ENCODE measurements around the gene ARPC5L. TPM values are rescaled to one million over a fixed set of nuclear protein-coding genes. Genes with fewer than 3 reads are reported as not detected.

Gene ARPC5L
- total and polyA plus RNA-seq, 2 of the 13 experiments (the other 11 are each of a cell fraction or from before 2014, with no cell fraction given): 29.9 to 33.8 TPM

DNA sequence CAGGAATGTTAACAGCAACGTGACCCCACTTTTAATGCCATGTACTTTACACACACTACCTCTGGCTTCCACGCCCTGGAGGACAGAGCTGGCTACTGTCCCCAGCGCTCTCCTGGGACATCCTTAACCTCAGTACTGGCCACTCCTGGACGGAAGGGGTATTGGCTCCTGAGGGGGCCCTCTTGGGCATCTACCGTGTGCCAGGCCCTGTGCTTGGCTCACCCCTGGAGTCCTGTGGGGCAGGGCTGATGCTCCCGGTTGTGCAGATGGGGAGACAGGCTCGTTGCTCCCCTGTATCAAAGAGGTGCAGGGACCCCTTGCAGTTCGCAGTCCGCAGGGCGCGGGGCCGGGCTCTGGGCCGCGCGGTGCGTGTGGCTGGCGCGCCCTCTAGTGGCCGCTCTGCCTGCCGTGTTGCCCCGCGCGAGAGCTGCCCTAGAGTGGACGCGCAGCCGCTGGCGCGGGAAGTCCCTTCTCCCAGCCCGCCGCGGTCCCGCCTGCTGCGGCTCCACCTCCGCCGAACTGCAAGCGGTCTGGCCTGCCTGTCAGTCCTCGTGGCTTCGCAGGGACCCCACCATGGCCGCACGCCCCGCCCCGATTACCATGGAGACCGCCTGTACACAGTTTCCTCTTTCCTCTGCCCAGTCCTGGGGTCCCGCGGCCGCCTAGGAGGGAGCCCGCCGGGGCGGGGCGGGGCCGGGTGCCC is 8.9 kb upstream of the ARPC5L start, which contains the start of gene WDR38 (continued):
- peak; percentile 49; the same call in 1 of the 2 replicates for TF ChIP-seq ARNT2 (CRISPR knock-in tag; IDR thresholded peaks at IDR 0.05; ENCODE audit: low read depth)
- peak; percentile 66; the same call in 1 of the 2 replicates for TF ChIP-seq ZNF563 (CRISPR knock-in tag; IDR thresholded peaks at IDR 0.05)
- 0 out of 2 replicates have a peak, but pooled peaks have one; percentile 77 for TF ChIP-seq RELA (CRISPR knock-in tag; IDR thresholded peaks at IDR 0.05)
- TF ChIP-seq, protein P1, sequence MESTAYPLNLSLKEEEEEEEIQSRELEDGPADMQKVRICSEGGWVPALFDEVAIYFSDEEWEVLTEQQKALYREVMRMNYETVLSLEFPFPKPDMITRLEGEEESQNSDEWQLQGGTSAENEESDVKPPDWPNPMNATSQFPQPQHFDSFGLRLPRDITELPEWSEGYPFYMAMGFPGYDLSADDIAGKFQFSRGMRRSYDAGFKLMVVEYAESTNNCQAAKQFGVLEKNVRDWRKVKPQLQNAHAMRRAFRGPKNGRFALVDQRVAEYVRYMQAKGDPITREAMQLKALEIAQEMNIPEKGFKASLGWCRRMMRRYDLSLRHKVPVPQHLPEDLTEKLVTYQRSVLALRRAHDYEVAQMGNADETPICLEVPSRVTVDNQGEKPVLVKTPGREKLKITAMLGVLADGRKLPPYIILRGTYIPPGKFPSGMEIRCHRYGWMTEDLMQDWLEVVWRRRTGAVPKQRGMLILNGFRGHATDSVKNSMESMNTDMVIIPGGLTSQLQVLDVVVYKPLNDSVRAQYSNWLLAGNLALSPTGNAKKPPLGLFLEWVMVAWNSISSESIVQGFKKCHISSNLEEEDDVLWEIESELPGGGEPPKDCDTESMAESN (CRISPR knock-in tag; conservative IDR thresholded peaks at IDR 0.05): peak; percentile 83
- peak; percentile 42; the same call in 1 of the 2 replicates for TF ChIP-seq RCOR2 (CRISPR knock-in tag; IDR thresholded peaks at IDR 0.05)
- TF ChIP-seq, protein P2, sequence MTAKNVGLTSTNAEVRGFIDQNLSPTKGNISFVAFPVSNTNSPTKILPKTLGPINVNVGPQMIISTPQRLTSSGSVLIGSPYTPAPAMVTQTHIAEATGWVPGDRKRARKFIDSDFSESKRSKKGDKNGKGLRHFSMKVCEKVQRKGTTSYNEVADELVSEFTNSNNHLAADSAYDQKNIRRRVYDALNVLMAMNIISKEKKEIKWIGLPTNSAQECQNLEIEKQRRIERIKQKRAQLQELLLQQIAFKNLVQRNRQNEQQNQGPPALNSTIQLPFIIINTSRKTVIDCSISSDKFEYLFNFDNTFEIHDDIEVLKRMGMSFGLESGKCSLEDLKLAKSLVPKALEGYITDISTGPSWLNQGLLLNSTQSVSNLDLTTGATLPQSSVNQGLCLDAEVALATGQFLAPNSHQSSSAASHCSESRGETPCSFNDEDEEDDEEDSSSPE (CRISPR knock-in tag; IDR thresholded peaks at IDR 0.05): peak; percentile 40; the same call in 1 of the 2 replicates
- TF ChIP-seq ZFX (CRISPR knock-in tag; IDR thresholded peaks at IDR 0.05; ENCODE audit: low read depth): peak; percentile 65; the same call in 1 of the 2 replicates
- TF ChIP-seq ZFP36L2 (CRISPR knock-in tag; IDR thresholded peaks at IDR 0.05): no peak
- TF ChIP-seq ZNF501 (CRISPR knock-in tag; IDR thresholded peaks at IDR 0.05): peak; percentile 78; the same call in 1 of the 2 replicates
- no peak; the same call in 1 of the 2 replicates for TF ChIP-seq MAZ (IDR thresholded peaks at IDR 0.05; ENCODE audit: borderline replicate concordance, low read depth, low read length)
- no peak for TF ChIP-seq MAZ (CRISPR knock-in tag; IDR thresholded peaks at IDR 0.05; ENCODE audit: low read depth)
- TF ChIP-seq ZNF263 (CRISPR knock-in tag; IDR thresholded peaks at IDR 0.05): no peak
- peak; percentile 14 for TF ChIP-seq AGO1 (IDR thresholded peaks at IDR 0.05; ENCODE audit: low read depth, low read length, poor library complexity, severe bottlenecking)
- TF ChIP-seq, protein P3, sequence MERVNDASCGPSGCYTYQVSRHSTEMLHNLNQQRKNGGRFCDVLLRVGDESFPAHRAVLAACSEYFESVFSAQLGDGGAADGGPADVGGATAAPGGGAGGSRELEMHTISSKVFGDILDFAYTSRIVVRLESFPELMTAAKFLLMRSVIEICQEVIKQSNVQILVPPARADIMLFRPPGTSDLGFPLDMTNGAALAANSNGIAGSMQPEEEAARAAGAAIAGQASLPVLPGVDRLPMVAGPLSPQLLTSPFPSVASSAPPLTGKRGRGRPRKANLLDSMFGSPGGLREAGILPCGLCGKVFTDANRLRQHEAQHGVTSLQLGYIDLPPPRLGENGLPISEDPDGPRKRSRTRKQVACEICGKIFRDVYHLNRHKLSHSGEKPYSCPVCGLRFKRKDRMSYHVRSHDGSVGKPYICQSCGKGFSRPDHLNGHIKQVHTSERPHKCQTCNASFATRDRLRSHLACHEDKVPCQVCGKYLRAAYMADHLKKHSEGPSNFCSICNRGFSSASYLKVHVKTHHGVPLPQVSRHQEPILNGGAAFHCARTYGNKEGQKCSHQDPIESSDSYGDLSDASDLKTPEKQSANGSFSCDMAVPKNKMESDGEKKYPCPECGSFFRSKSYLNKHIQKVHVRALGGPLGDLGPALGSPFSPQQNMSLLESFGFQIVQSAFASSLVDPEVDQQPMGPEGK (CRISPR knock-in tag; IDR thresholded peaks at IDR 0.05): peak; percentile 26; the same call in 1 of the 2 replicates
- TF ChIP-seq, protein P4, sequence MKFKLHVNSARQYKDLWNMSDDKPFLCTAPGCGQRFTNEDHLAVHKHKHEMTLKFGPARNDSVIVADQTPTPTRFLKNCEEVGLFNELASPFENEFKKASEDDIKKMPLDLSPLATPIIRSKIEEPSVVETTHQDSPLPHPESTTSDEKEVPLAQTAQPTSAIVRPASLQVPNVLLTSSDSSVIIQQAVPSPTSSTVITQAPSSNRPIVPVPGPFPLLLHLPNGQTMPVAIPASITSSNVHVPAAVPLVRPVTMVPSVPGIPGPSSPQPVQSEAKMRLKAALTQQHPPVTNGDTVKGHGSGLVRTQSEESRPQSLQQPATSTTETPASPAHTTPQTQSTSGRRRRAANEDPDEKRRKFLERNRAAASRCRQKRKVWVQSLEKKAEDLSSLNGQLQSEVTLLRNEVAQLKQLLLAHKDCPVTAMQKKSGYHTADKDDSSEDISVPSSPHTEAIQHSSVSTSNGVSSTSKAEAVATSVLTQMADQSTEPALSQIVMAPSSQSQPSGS (CRISPR knock-in tag; IDR thresholded peaks at IDR 0.05): 0 out of 2 replicates have a peak, but pooled peaks have one; percentile 35
- TF ChIP-seq, protein P5, sequence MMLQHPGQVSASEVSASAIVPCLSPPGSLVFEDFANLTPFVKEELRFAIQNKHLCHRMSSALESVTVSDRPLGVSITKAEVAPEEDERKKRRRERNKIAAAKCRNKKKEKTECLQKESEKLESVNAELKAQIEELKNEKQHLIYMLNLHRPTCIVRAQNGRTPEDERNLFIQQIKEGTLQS (CRISPR knock-in tag; IDR thresholded peaks at IDR 0.05): no peak
- 0 out of 2 replicates have a peak, but pooled peaks have one; percentile 24 for TF ChIP-seq HDAC1 (CRISPR knock-in tag; IDR thresholded peaks at IDR 0.05)
- TF ChIP-seq ARID2 (CRISPR knock-in tag; IDR thresholded peaks at IDR 0.05; ENCODE audit: borderline replicate concordance): 0 out of 2 replicates have a peak, but pooled peaks have one; percentile 53
- no peak for TF ChIP-seq SOX6 (IDR thresholded peaks at IDR 0.05)
- peak; percentile 53 for TF ChIP-seq SOX6 (CRISPR knock-in tag; IDR thresholded peaks at IDR 0.05)
- peak; percentile 67; the same call in 1 of the 2 replicates for TF ChIP-seq KDM5B (CRISPR knock-in tag; IDR thresholded peaks at IDR 0.05; ENCODE audit: borderline replicate concordance)
- TF ChIP-seq ZNF790 (CRISPR knock-in tag; IDR thresholded peaks at IDR 0.05; ENCODE audit: borderline replicate concordance): 0 out of 2 replicates have a peak, but pooled peaks have one; percentile 38
- TF ChIP-seq XRCC5 (optimal IDR thresholded peaks at IDR 0.05; ENCODE audit: low read length): peak; percentile 82
